ENCODE results near the gene VEGFD.
"Not testable (repeated sequence)": the region's sequence is repeated elsewhere in the genome, so short reads cannot be mapped to it uniquely, and the experiment has no call there.

VEGFD gene

GRCh38 chrX:15314472-15314871, 69.7 kb downstream of the VEGFD start:
- H3K4me3 ChIP-seq (ENCODE audit: low read length) = no peak overlapping the region
- TF ChIP-seq CTCF (conservative IDR thresholded peaks at IDR 0.05; ENCODE audit: low read length) = no peak
- no peak for DNase-seq (ENCODE audit: low read depth)

- no peak for DNase-seq (ENCODE audit: low read depth)
- no peak overlapping the region for H3K4me3 ChIP-seq (ENCODE audit: low read length)
Measured at GRCh38 chrX:15311119-15311518, 73.1 kb downstream of the VEGFD start.

DNA sequence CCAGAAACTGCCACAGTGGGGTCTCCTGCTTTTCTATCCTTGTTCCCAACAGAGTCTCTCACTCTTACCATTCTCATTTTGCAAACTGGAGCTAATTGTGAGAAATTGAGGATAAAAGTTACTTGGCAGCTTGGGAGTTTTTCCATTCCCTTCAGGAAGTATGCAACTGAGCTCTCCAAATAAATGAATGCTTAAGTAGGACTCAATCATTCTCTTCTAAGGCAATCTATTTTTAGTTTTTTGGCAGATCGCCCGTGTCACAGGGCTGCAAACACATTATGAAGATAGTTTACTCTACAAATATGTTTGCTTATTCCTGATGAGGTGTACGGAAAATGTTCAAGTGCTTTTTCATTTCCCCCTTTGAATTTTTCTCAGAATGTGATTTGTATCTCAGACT, 74.1 kb downstream of the VEGFD start:
- H3K4me3 ChIP-seq (ENCODE audit: low read length) = no peak overlapping the region
- no peak for TF ChIP-seq CTCF (conservative IDR thresholded peaks at IDR 0.05; ENCODE audit: low read length)
- DNase-seq (ENCODE audit: low read depth) = peak; percentile 8

More at GRCh38 chrX:15311119-15311518, 73.1 kb downstream of the VEGFD start:
- no peak for TF ChIP-seq CTCF (conservative IDR thresholded peaks at IDR 0.05; ENCODE audit: low read length)

GRCh38 chrX:15305899-15306298, 78.3 kb downstream of the VEGFD start:
- not testable (repeated sequence) for DNase-seq (ENCODE audit: low read depth)

DNA sequence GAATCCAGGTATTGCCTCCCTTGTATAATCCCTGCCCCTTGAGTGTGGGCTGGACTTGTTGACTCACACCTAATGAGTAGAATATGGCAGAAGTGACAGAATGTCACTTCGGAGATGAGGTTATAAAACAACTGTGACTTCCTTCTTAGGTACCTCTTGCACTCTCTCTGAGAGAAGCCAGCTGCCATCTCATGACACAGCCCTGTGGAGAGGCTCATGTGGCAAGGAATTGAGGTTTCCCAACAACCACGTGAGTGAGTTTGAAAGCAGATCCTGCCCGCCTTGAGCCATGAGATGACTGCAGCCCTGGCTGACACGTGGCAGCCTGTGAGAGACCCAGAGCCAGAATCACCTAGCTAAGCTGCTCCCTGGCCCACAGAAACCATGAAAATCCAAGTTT, 82.3 kb downstream of the VEGFD start:
- DNase-seq (ENCODE audit: low read depth) = peak; percentile 40
- no peak overlapping the region for H3K4me3 ChIP-seq (ENCODE audit: low read length)
- no peak for TF ChIP-seq CTCF (conservative IDR thresholded peaks at IDR 0.05; ENCODE audit: low read length)

More at GRCh38 chrX:15305899-15306298, 78.3 kb downstream of the VEGFD start:
- not testable (repeated sequence) for H3K4me3 ChIP-seq (ENCODE audit: low read length)

- TF ChIP-seq CTCF (conservative IDR thresholded peaks at IDR 0.05; ENCODE audit: low read length) = peak; percentile 55
- no peak overlapping the region for H3K4me3 ChIP-seq (ENCODE audit: low read length)
- DNase-seq (ENCODE audit: low read depth) = peak; percentile 17
Measured at GRCh38 chrX:15299941-15300851, 84.0 kb downstream of the VEGFD start.

- TF ChIP-seq CTCF (conservative IDR thresholded peaks at IDR 0.05; ENCODE audit: low read length) = no peak
- DNase-seq (ENCODE audit: low read depth) = no peak
- no peak overlapping the region for H3K4me3 ChIP-seq (ENCODE audit: low read length)
Measured at GRCh38 chrX:15298780-15299179, 85.4 kb downstream of the VEGFD start.

Data from AG10803 (cell line).